Thyroid gland (tissue), 4 donors: ENCODE results near the gene ENDOV.

Source experiments
- CTCF ChIP-seq, 6 experiments: fragments of 200-600 bp in 3 of 6; fragments of 450-650 bp in 3 of 6; sonication (generic) in 3 of 6; IDR thresholded peaks; one replicate each; pipeline ENCODE4 v1.5.1; 2016 to 2019; ENCODE audit warnings: antibody characterized with exemption in 6 of 6, mild to moderate bottlenecking in 2 of 6, inconsistent platforms in 1 of 6, moderate library complexity in 1 of 6
- POLR2A ChIP-seq, 2 donors: fragments of 450-650 bp; IDR thresholded peaks; one replicate each; pipeline ENCODE4 v1.6.1; 2017; ENCODE audit warnings: antibody characterized with exemption in 2 of 2, mild to moderate bottlenecking in 2 of 2, moderate library complexity in 1 of 2

GRCh38 chr17:80449194-80449929 is 34.4 kb downstream of the ENDOV start:
- no peak for TF ChIP-seq CTCF (IDR thresholded peaks at IDR 0.05)
- TF ChIP-seq POLR2A (IDR thresholded peaks at IDR 0.05), result no peak
